Loucy (cell line): ENCODE data around the gene XPO5.

ENCODE experiments used
- H2AFZ ChIP-seq: fragments of 200-600 bp; sonication (generic); 2 replicates; pipeline ENCODE4 v1.6.0; 2016; ENCODE audit warnings: antibody characterized with exemption, mild to moderate bottlenecking, low read length, moderate library complexity
- H3F3A ChIP-seq: fragments of 200-600 bp; 2 replicates; pipeline ENCODE4 v1.6.0; 2016; ENCODE audit warnings: antibody characterized with exemption, low read depth, mild to moderate bottlenecking
- H3K27me3 ChIP-seq: fragments of 200-600 bp; sonication (generic); 2 replicates; pipeline ENCODE4 v1.6.1; 2014; ENCODE audit warnings: low read length, mild to moderate bottlenecking; ENCODE audit not compliant: insufficient read depth, poor library complexity, severe bottlenecking
- H3K36me3 ChIP-seq: fragments of 200-600 bp; sonication (generic); 2 replicates; pipeline ENCODE4 v1.6.1; 2016; ENCODE audit warnings: low read length; ENCODE audit not compliant: insufficient read depth
- H3K4me1 ChIP-seq: fragments of 200-600 bp; sonication (generic); 2 replicates; pipeline ENCODE4 v1.5.1; 2014; ENCODE audit warnings: low read length, mild to moderate bottlenecking; ENCODE audit not compliant: insufficient read depth, poor library complexity, severe bottlenecking
- H3K4me2 ChIP-seq: fragments of 200-600 bp; sonication (generic); 2 replicates; pipeline ENCODE4 v1.6.0; 2014; ENCODE audit warnings: antibody characterized with exemption, low read length, low read depth, mild to moderate bottlenecking; ENCODE audit not compliant: poor library complexity, severe bottlenecking
- H3K4me3 ChIP-seq: fragments of 200-600 bp; sonication (generic); 2 replicates; pipeline ENCODE4 v1.5.1; 2014; ENCODE audit warnings: low read length, mild to moderate bottlenecking, mixed read lengths; ENCODE audit not compliant: poor library complexity, severe bottlenecking
- H3K79me2 ChIP-seq: fragments of 200-600 bp; sonication (generic); 2 replicates; pipeline ENCODE4 v1.6.1; 2014; ENCODE audit warnings: low read length; ENCODE audit not compliant: insufficient read depth
- H3K9ac ChIP-seq: fragments of 200-600 bp; sonication (generic); 2 replicates; pipeline ENCODE4 v1.6.0; 2014; ENCODE audit warnings: mild to moderate bottlenecking, low read depth, low read length, moderate library complexity; ENCODE audit not compliant: poor library complexity, severe bottlenecking
- H3K9me2 ChIP-seq: fragments of 200-600 bp; sonication (generic); replicated peaks from 2 replicates; pipeline ENCODE4 v1.6.1; 2016; ENCODE audit warnings: low read depth, low read length, mixed read lengths
- H3K9me3 ChIP-seq: fragments of 200-600 bp; sonication (generic); 2 replicates; pipeline ENCODE4 v1.6.1; 2014; ENCODE audit warnings: mild to moderate bottlenecking, antibody characterized with exemption, low read length, low read depth; ENCODE audit not compliant: insufficient read depth
- H4K20me1 ChIP-seq: fragments of 200-600 bp; sonication (generic); 2 replicates; pipeline ENCODE4 v1.6.0; 2014; ENCODE audit warnings: antibody characterized with exemption, low read length, mild to moderate bottlenecking; ENCODE audit not compliant: insufficient read depth, poor library complexity, severe bottlenecking
- EZH2phosphoT487 ChIP-seq: fragments of 200-600 bp; IDR thresholded peaks from 2 replicates; pipeline ENCODE4 v1.6.1; 2018; ENCODE audit warnings: antibody characterized with exemption, mild to moderate bottlenecking, moderate library complexity, borderline replicate concordance
- TF ChIP-seq, protein P1 (sequence below): fragments of 200-600 bp; sonication (generic); conservative IDR thresholded peaks from 2 replicates; pipeline ENCODE4 v1.5.1; 2014; ENCODE audit warnings: mild to moderate bottlenecking, antibody characterized with exemption, low read length

XPO5 gene

DNA sequence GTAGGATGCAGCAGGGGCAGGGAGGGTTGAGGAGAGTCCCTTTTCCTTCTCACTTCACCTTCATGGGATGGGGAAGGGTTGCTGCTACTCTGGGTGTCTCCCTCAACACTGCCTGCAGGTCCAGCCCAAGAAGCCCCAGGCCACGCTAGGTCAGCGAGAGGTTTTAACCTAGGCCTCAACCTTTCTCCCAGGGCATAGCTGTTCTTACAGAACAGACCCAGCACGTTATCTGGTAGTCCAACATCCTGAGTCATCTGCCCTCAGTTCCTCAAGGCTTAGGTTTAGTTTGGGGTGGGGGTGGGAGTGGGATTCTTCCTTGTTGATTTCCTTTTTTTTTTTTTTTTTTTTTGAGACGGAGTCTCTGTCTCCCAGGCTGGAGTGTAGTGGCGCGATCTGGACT is 81.5 kb downstream of the XPO5 start:
- TF ChIP-seq, protein P1, sequence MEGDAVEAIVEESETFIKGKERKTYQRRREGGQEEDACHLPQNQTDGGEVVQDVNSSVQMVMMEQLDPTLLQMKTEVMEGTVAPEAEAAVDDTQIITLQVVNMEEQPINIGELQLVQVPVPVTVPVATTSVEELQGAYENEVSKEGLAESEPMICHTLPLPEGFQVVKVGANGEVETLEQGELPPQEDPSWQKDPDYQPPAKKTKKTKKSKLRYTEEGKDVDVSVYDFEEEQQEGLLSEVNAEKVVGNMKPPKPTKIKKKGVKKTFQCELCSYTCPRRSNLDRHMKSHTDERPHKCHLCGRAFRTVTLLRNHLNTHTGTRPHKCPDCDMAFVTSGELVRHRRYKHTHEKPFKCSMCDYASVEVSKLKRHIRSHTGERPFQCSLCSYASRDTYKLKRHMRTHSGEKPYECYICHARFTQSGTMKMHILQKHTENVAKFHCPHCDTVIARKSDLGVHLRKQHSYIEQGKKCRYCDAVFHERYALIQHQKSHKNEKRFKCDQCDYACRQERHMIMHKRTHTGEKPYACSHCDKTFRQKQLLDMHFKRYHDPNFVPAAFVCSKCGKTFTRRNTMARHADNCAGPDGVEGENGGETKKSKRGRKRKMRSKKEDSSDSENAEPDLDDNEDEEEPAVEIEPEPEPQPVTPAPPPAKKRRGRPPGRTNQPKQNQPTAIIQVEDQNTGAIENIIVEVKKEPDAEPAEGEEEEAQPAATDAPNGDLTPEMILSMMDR, result no peak
- TF ChIP-seq EZH2phosphoT487, result no peak
- no peaks in the 10 kb centered on the region for H3F3A ChIP-seq
- H3K4me2 ChIP-seq, result no peak overlapping the region
- H3K4me1 ChIP-seq, result peaks cover 9% of the 10 kb centered on the region
- no peaks in the 10 kb centered on the region for H3K27me3 ChIP-seq
- H2AFZ ChIP-seq, result no peak overlapping the region
- H3K79me2 ChIP-seq, result no peaks in the 10 kb centered on the region
- H3K9me3 ChIP-seq, result no peaks in the 10 kb centered on the region
- no peak overlapping the region for H3K4me3 ChIP-seq
- H3K9me2 ChIP-seq, result no peaks in the 10 kb centered on the region
- no peak overlapping the region for H3K9ac ChIP-seq
- peaks cover 9% of the 10 kb centered on the region; the same call in 1 of the 2 replicates for H3K36me3 ChIP-seq
- H4K20me1 ChIP-seq, result peaks cover 3% of the 10 kb centered on the region

DNA sequence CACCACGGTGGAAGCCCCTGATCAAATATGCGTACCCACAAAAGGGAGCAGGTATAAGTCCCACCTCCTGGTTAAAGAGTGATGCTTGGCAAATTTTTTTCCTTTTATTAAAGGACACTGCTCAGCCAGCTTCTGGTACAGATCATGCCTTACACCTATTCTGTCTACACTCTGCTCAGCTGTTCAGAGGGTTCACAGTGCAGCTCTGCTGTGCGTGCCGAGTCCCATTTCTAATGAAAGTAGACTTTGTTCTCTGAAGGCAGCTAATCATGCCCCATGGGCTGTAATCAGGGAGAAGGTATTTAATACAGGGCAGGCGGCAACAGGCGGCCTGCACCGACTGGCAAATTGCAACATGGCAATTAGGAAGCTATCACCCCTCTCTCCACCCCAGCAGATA is 82.0 kb downstream of the XPO5 start:
- TF ChIP-seq, protein P1, result no peak
- no peak for TF ChIP-seq EZH2phosphoT487
- no peak overlapping the region for H2AFZ ChIP-seq
- H3K4me1 ChIP-seq, result peaks cover 9% of the 10 kb centered on the region
- H3K79me2 ChIP-seq, result no peaks in the 10 kb centered on the region
- peaks cover 4% of the 10 kb centered on the region; the same call in 1 of the 2 replicates for H3K36me3 ChIP-seq
- H4K20me1 ChIP-seq, result peaks cover 4% of the 10 kb centered on the region
- H3K4me2 ChIP-seq, result no peak overlapping the region
- no peaks in the 10 kb centered on the region for H3K27me3 ChIP-seq
- no peak overlapping the region for H3K9ac ChIP-seq
- H3K9me2 ChIP-seq, result no peaks in the 10 kb centered on the region
- no peak overlapping the region for H3K4me3 ChIP-seq
- H3F3A ChIP-seq, result no peaks in the 10 kb centered on the region
- no peaks in the 10 kb centered on the region for H3K9me3 ChIP-seq

DNA sequence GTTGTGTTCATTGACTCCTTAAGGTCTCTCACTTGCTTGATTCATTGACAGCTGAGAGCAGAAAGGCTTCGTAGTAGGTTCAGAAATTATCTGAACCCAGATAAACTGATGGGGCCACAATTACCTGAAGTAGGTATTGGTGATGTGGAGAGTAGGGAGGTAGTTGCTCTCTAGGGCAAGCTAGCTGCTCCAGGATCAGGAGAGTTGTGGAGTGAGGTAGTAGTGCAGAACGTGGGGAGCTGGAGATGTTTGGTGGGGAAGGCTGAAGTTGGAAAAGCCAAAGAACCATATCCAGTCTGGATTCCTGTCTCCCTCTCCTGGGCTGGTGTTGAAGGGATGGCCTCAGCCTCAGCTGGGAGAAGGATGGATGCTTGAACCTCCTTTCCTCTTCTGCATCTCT is 82.6 kb downstream of the XPO5 start:
- no peak overlapping the region for H3K4me2 ChIP-seq
- H3K9me3 ChIP-seq, result no peaks in the 10 kb centered on the region
- H3F3A ChIP-seq, result no peaks in the 10 kb centered on the region
- H3K9me2 ChIP-seq, result no peaks in the 10 kb centered on the region
- H3K4me1 ChIP-seq, result peaks cover 9% of the 10 kb centered on the region
- TF ChIP-seq, protein P1, result no peak
- TF ChIP-seq EZH2phosphoT487, result no peak
- H3K4me3 ChIP-seq, result no peak overlapping the region
- no peaks in the 10 kb centered on the region; the same call in 1 of the 2 replicates for H3K36me3 ChIP-seq
- H4K20me1 ChIP-seq, result peaks cover 4% of the 10 kb centered on the region
- no peak overlapping the region for H2AFZ ChIP-seq
- no peak overlapping the region for H3K9ac ChIP-seq
- no peaks in the 10 kb centered on the region for H3K27me3 ChIP-seq
- H3K79me2 ChIP-seq, result no peaks in the 10 kb centered on the region
